Thoracic aorta (tissue), 2 donors: Measurements from ENCODE around the gene SLC2A5. TPM values are rescaled to one million over a fixed set of nuclear protein-coding genes. Genes with fewer than 3 reads are reported as not detected.
"Not testable (repeated sequence)": the region's sequence is repeated elsewhere in the genome, so short reads cannot be mapped to it uniquely, and the experiment has no call there.

Experiments used
- ATAC-seq: fragments of 150-250 bp; one replicate; pipeline ENCODE4 v1.8.0; 2017; ENCODE audit warnings: low read depth; ENCODE audit not compliant: insufficient number of reproducible peaks, low FRiP score
- DNase-seq: peaks from one replicate; pipeline ENCODE4 v3.0.0-alpha.2; 2020; ENCODE audit warnings: low spot score
- H3K27ac ChIP-seq, 2 donors: fragments of 200-600 bp; sonication (generic); 1 replicate in 1 of 2; 2 replicates in 1 of 2; pipeline ENCODE4 v1.5.1; 2016; ENCODE audit warnings: mild to moderate bottlenecking in 2 of 2, moderate library complexity in 2 of 2
- H3K27me3 ChIP-seq: fragments of 200-600 bp; sonication (generic); replicated peaks from 2 replicates; pipeline ENCODE4 v1.6.0; 2016; ENCODE audit warnings: mild to moderate bottlenecking; ENCODE audit not compliant: insufficient read depth
- H3K36me3 ChIP-seq: fragments of 200-600 bp; sonication (generic); one replicate; pipeline ENCODE4 v1.5.1; 2016
- H3K4me1 ChIP-seq, 2 donors: fragments of 200-600 bp; sonication (generic); 1 replicate in 1 of 2; 2 replicates in 1 of 2; pipeline versions ENCODE4 v1.5.1 to v1.6.0; 2016; ENCODE audit warnings: low read depth in 2 of 2, mild to moderate bottlenecking in 1 of 2; ENCODE audit not compliant: control insufficient read depth in 1 of 2
- H3K4me3 ChIP-seq: fragments of 200-600 bp; sonication (generic); 2 replicates; pipeline ENCODE4 v1.5.1; 2016; ENCODE audit warnings: mild to moderate bottlenecking
- H3K9me3 ChIP-seq: fragments of 200-600 bp; sonication (generic); 2 replicates; pipeline ENCODE4 v1.5.1; 2016
- total RNA-seq, 2 donors: library from RNA; depleted of rRNA; stranded (reverse); fragments of >200 nt; gene quantifications; one replicate each; pipeline versions ENCODE4 v1.1.0 to v1.2.3, GENCODE V29; 2016
- TF ChIP-seq, protein P1 (sequence below): fragments of 200-600 bp; sonication (generic); IDR thresholded peaks from one replicate; pipeline ENCODE4 v1.5.1; 2019; ENCODE audit warnings: antibody characterized with exemption

Gene SLC2A5
- total RNA-seq, 2 donors from 2014 or later, result 3.9 to 14.7 TPM

DNA sequence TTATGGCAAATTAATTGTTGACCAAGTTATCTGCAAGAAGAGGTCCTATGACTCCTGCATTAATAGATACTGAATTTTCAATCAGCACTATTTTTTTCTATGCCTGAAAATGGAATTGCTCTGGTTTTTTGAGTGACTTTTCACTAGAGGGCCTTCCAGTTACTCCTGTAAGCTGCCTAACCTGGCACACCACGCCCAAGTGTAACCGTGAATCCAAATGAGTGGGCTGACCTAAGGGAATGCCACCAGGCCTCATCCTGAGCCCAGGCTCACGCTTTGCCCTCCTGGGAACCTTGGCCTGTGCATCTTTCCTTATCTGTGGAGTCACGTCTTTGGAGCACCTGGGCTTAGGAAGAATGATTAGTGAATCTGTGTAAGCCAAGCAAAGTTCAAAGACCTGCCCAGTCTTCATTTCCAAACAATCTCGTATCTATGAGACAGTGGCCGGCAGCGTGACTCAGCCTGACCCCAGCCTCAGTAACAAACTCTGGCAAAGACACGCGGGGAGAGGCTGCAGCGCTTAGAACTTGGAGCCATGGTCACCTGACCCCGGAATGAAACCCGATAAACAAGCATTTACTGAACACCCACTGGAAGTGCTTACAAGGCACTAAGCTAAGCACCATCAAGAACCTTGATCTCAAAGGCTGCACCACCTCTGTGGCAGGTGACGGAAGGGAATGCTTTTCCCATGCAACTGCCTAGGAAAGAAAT, 75.3 kb downstream of the SLC2A5 start:
- H3K27me3 ChIP-seq, ATAC-seq, H3K36me3 ChIP-seq, H3K4me1 ChIP-seq, H3K9me3 ChIP-seq, H3K4me3 ChIP-seq, DNase-seq, H3K27ac ChIP-seq: not testable (repeated sequence)

- no peaks in the 10 kb centered on the region for H3K9me3 ChIP-seq
- TF ChIP-seq, protein P1, sequence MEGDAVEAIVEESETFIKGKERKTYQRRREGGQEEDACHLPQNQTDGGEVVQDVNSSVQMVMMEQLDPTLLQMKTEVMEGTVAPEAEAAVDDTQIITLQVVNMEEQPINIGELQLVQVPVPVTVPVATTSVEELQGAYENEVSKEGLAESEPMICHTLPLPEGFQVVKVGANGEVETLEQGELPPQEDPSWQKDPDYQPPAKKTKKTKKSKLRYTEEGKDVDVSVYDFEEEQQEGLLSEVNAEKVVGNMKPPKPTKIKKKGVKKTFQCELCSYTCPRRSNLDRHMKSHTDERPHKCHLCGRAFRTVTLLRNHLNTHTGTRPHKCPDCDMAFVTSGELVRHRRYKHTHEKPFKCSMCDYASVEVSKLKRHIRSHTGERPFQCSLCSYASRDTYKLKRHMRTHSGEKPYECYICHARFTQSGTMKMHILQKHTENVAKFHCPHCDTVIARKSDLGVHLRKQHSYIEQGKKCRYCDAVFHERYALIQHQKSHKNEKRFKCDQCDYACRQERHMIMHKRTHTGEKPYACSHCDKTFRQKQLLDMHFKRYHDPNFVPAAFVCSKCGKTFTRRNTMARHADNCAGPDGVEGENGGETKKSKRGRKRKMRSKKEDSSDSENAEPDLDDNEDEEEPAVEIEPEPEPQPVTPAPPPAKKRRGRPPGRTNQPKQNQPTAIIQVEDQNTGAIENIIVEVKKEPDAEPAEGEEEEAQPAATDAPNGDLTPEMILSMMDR, result no peak
- no peak for DNase-seq
- no peaks in the 10 kb centered on the region for H3K4me1 ChIP-seq
- H3K27me3 ChIP-seq, result no peaks in the 10 kb centered on the region
- no peaks in the 10 kb centered on the region for H3K36me3 ChIP-seq
- no peak overlapping the region for H3K27ac ChIP-seq
- ATAC-seq, result no peak
- no peak overlapping the region for H3K4me3 ChIP-seq
These were observed 76.3 kb downstream of the SLC2A5 start for GRCh38 chr1:8992936-8993687.

DNA sequence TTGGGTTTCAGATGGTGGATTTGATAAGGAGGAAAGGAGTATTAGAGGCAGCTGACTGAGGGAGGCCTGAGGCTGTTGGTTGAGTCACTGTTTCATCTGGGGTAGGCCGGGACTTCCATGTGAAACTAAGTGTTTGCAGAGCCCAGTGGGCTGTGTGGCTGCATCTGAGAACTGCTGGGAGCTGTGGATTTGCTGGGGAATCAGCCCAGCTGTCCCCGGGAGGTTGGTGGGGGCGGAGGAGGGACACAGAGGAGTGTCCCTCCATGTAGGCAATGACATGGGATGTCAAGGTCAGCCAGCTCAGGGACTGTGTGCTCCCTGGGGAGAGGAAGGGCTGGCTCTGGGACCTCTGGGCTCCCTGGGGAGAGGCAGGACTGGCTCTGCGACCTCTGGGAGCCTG, 79.6 kb downstream of the SLC2A5 start:
- Histone ChIP-seq H3K27me3 (no peaks in the 10 kb centered on the region), H3K27ac (no peak overlapping the region), H3K4me1 (peaks cover 3 to 11% of the 10 kb centered on the region in 2 donors), H3K4me3 (no peak overlapping the region), H3K36me3 (no peaks in the 10 kb centered on the region), H3K9me3 (no peaks in the 10 kb centered on the region)
- no peak for DNase-seq
- TF ChIP-seq, protein P1, result no peak
- no peak for ATAC-seq

DNA sequence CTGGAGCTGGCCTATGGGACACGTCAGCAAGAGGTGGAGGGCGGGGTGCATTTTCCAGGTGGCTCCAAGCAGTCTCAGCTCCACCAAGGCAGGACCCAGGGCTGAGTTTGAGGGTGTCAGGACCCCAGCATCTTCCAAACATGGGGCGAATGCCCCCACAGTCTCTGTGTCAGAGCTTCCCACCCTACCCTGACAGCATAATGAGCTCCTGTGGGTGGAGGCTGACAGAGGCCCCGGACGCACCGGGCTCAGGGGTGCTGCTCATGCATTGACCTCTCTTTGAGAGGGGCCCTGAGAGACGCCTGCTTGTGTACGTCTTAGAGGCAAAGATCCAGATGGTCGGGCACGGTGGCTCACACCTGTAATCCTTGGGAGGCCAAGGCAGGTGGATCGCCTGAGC, 80.4 kb downstream of the SLC2A5 start:
- Histone ChIP-seq H3K27ac (no peak overlapping the region), H3K27me3 (no peaks in the 10 kb centered on the region), H3K4me1 (peaks cover 3 to 11% of the 10 kb centered on the region in 2 donors), H3K36me3 (no peaks in the 10 kb centered on the region), H3K4me3 (no peak overlapping the region), H3K9me3 (no peaks in the 10 kb centered on the region)
- no peak for ATAC-seq
- DNase-seq, result no peak
- TF ChIP-seq, protein P1, result no peak

DNA sequence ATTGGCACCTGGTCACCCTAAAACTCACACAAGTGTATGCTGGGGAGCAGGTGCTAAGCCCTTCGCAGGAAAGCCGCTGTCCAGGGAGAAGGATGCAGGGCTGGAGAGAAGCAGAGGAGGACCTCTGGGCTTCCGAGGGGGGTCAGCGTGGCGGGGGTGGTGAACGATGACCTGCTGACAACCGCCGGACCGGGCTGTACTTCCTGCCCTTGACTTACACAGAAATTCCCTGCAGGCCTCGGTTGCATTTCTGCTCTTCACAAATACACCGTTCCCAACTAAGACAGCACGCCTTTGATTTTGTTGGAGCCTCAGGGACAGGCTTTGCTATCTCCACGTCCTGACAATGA, 80.8 kb downstream of the SLC2A5 start:
- no peaks in the 10 kb centered on the region for H3K27me3 ChIP-seq
- DNase-seq (no peak), ATAC-seq (no peak)
- no peak overlapping the region for H3K4me3 ChIP-seq
- no peaks in the 10 kb centered on the region for H3K36me3 ChIP-seq
- TF ChIP-seq, protein P1, result no peak
- no peaks in the 10 kb centered on the region for H3K9me3 ChIP-seq
- H3K27ac ChIP-seq, result no peak overlapping the region
- H3K4me1 ChIP-seq, result peaks cover 3 to 11% of the 10 kb centered on the region in 2 donors
